Inferior parietal cortex (tissue), 1 donor: Measurements from ENCODE around the gene FREM3.
"Not testable (repeated sequence)": the region's sequence is repeated elsewhere in the genome, so short reads cannot be mapped to it uniquely, and the experiment has no call there.

ENCODE experiments used
- DNase-seq: peaks from one replicate; pipeline ENCODE4 v3.0.0-alpha.2; 2016; ENCODE audit errors: extremely low spot score

The FREM3 gene

GRCh38 chr4:143700416-143701352 is at the start of gene FREM3:
Gene FREM3, minus strand, starts transcription at chr4:143700675. Its CDS starts 0 bp downstream, at chr4:143700675.
- no peak for DNase-seq

- no peak for DNase-seq
These were observed 45.4 kb upstream of the FREM3 start for GRCh38 chr4:143745874-143746273.

- DNase-seq: no peak
These were observed 43.1 kb upstream of the FREM3 start for GRCh38 chr4:143743591-143743990.

DNA sequence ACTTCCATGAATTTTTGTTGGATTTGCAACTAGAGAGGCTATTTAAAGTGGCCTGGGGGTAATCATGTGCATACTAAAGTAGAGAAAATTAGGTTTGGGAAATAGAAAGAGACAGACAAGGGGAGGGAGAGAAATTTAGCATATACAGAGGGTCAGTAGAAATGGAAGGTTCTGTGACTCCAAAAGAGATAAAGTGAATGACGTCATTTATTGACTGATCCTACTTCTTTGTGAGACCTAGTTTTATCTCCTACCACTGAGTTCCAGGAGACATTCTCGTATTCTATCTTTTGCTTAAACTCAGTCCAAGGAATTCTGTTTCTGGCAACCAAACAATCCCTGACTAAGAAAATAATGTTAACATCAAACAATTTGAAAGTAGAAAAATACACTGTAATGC is 42.4 kb upstream of the FREM3 start:
- no peak for DNase-seq

- no peak for DNase-seq
These were observed 36.4 kb upstream of the FREM3 start for GRCh38 chr4:143736861-143737260.

DNA sequence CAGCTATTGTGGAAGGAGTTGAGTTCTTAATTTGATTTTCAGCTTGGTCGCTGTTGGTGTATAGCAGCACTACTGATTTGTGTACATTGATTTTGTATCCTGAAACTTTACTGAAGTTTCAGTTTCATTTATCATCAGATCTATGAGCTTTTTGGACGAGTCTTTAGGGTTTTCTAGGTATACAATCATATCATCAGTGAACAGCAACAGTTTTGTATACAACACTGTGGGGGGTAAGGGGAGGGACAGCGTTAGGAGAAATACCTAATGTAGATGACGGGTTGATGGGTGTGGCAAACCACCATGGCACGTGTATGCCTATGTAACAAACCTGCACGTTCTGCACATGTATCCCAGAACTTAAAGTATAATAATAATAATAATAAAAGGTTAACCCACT is 35.6 kb upstream of the FREM3 start:
- DNase-seq: not testable (repeated sequence)

DNA sequence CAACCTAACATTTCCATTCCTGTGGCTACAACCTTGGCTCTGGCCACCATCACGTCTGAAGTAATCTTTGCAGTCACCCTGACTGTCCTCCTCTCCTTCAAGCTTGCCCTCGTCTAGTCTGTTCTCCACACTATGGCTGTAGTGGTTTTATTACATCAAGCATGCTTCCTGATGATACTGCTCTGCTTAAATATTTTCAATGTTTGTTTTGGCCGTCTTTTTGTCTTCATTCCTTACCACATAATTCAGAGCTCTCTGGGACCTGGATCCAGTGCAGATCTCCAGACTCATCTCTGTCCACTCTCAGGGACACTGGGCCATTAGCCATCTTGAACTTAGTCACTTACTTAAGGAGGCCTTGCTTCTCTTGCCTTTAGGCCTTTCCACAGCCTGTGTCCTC is 27.7 kb upstream of the FREM3 start:
- DNase-seq: no peak

GRCh38 chr4:143726714-143727113 is 26.2 kb upstream of the FREM3 start:
- no peak for DNase-seq

DNA sequence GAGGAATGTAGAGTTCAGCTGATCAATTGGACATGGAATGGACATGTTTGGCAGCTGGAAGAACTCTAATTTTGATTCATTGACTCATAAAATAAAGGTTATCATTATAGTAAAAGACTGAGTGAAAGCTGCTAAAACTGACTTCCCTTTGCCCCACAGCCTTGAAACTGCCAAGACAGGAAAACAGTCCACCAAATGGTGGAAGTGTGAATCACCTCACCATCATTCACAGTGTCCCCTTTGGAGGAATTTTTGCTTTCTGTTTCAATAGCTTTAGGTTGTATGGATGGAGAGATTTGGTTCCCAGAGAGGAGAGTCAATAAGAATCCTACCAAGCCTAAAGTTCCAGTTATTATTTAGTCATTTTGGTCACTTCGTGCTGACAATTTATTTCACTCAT is 20.8 kb upstream of the FREM3 start:
- DNase-seq: no peak

GRCh38 chr4:143718748-143719147 is 18.3 kb upstream of the FREM3 start:
- not testable (repeated sequence) for DNase-seq

- DNase-seq: no peak
These were observed 13.6 kb upstream of the FREM3 start for GRCh38 chr4:143713955-143714625.

GRCh38 chr4:143713553-143713952 is 13.1 kb upstream of the FREM3 start:
- no peak for DNase-seq

DNA sequence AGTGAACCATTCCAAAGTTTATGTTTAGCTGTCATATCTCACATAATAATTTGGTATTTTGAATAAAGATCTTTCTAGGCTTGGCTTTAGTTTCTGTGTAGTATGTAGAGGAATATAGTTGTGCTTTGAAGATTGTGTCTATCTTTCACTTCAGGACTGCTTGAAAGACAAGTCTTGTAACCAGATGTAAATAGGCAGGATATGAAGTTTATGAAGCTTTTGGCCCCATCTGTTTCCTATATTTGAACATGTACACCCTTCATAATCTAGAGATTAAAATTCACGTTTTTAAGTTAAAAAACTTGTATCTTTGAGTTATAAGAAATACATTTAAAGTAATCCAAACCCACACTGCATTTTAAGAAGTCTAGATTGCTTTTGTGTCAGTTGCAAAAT is 11.7 kb upstream of the FREM3 start:
- no peak for DNase-seq

GRCh38 chr4:143711543-143712154 is 11.2 kb upstream of the FREM3 start:
- no peak for DNase-seq

GRCh38 chr4:143701365-143701764 is 890 bp upstream of the FREM3 start:
- DNase-seq: no peak

DNA sequence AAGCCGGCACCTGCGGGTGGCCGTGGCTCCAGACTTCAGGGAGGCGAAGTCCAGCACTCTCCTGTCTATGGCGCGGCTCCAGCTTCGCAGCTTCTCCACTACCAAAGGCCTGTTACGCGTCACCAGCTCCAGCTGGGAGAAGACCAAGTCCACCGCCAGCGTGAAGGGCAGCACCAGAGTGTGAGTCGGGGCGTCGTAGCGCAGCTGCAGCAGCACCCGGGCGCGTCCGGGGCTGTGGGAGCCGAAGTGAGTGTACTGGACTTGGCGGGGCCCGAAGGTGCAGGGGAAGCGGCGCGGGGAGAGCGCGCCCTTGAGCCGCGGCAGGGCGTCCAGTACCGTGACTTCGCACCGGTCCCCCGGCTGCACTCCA is 444 bp downstream of the FREM3 start:
- no peak for DNase-seq

GRCh38 chr4:143699331-143700045 is 987 bp downstream of the FREM3 start:
- no peak for DNase-seq

- DNase-seq: no peak
These were observed 6.6 kb downstream of the FREM3 start for GRCh38 chr4:143693856-143694255.

DNA sequence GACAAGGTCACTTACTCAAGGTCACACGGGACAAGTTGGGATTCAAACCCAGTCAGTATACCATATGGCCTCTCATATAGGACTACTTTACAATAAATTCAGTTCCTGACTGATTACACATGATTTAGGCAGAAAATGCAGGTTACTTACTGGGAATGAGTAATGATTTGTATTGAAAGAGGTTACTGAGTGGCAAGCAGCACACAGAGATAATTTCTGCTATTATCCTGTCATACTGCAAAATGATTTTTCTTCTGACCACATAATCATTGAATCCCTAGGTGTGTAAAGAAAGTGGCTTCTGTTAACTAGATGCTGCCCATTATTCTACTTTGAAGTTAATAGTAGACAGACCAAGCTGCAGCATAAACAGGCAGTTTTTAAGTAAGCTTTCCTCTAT is 8.2 kb downstream of the FREM3 start:
- no peak for DNase-seq

DNA sequence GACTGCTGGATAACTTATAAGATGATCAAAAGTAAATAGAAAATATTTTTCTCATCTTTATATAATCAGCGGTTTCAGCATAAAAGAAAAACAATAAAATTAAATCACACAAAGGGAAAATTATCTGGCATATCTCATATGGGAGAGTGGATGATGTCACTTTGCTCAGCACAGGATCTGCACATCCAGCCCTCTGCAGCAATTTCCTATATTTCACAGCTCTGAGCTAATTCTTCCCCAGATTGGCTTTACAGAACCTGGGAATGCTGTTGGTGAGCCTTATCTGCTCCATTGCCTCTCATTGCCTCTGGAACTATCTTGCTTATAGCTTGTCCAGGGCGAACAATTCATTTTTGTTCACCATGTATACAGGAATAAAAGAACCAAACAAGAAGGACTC is 21.0 kb downstream of the FREM3 start:
- no peak for DNase-seq

DNA sequence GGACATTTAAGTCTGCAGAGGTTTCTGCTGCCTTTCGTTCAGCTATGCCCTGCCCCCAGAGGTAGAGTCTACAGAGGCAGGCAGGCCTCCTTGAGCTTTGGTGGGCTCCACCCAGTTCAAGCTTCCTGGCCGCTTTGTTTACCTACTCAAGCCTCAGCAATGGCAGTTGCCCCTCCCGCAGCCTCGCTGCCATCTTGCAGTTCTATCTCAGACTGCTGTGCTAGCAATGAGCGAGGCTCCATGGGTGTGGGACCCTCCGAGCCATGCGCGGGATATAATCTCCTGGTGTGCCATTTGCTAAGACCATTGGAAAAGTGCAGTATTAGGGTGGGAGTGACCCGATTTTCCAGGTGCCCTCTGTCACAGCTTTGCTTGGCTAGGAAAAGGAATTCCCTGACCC is 26.8 kb downstream of the FREM3 start:
- not testable (repeated sequence) for DNase-seq

DNA sequence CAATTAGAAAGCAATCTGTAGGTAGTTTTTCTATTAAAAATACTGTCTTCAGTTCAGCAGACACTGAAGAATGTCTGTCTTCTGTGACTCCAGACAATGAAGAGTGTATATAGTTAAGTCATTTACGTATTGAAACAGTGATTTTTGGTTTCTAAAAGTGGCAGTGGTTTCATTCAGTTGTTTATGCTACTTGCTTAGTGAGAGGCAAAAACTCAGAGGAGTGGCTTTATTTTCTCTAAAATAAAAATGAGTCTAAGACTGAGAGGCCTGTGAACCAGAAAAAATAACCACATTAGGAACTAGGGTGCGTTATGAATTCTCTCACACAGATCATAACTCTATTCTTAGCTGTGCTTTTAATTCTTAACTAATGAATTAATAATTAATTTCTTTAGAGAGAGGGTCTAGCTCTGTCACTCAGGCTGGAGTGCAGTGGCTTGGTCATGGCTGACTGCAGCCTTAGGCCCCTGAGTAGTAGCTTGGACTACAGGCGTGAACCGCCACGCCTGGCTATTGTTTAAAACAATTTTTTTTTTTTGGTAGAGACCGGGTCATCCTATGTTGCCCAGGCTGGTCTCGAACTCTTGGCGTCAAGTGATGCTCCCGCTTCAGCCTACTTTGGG is 31.4 kb downstream of the FREM3 start:
- DNase-seq: no peak
